HepG2 (cell line): ENCODE data around the gene P3H4. TPM values are rescaled to one million over a fixed set of nuclear protein-coding genes. Genes with fewer than 3 reads are reported as not detected.

Experiments used
- CC2D1A ChIP-seq: sonication (generic); formaldehyde crosslinking; IDR thresholded peaks from 2 replicates; pipeline ENCODE4 v1.8.1; 2023; ENCODE audit warnings: mild to moderate bottlenecking, missing genetic modification reagents
- CCDC6 ChIP-seq: sonication (generic); formaldehyde crosslinking; IDR thresholded peaks from 2 replicates; pipeline ENCODE4 v1.8.1; 2022; ENCODE audit warnings: mild to moderate bottlenecking, missing genetic modification reagents, moderate library complexity
- DPF2 ChIP-seq: sonication (generic); formaldehyde crosslinking; IDR thresholded peaks from 2 replicates; pipeline ENCODE4 v1.4.0; 2020; ENCODE audit warnings: mild to moderate bottlenecking, low read depth, missing genetic modification reagents, borderline replicate concordance
- FOSL2 ChIP-seq: sonication (generic); formaldehyde crosslinking; IDR thresholded peaks from 2 replicates; pipeline ENCODE4 v1.4.0; 2020; ENCODE audit warnings: missing genetic modification reagents
- GATA4 ChIP-seq: sonication (generic); IDR thresholded peaks from 2 replicates; pipeline ENCODE4 v1.6.1; 2016; ENCODE audit warnings: antibody characterized with exemption, low read depth, borderline replicate concordance
- HOXA5 ChIP-seq: sonication (generic); formaldehyde crosslinking; IDR thresholded peaks from 2 replicates; pipeline ENCODE4 v1.4.0; 2020; ENCODE audit warnings: missing genetic modification reagents
- IKZF4 ChIP-seq: sonication (generic); formaldehyde crosslinking; IDR thresholded peaks from 2 replicates; pipeline ENCODE4 v1.5.1; 2020; ENCODE audit warnings: borderline replicate concordance, mild to moderate bottlenecking, low read depth, missing genetic modification reagents; ENCODE audit errors: not compliant biosample characterization
- KAT7 ChIP-seq: IDR thresholded peaks from 2 replicates; pipeline ENCODE4 v1.6.1; 2018; ENCODE audit warnings: borderline replicate concordance, missing compliant biosample characterization
- KLF9 ChIP-seq: IDR thresholded peaks from 2 replicates; pipeline ENCODE4 v1.6.1; 2016; ENCODE audit warnings: low read depth
- MAFK ChIP-seq, 2 experiments: IDR thresholded peaks in 1 of 2; conservative IDR thresholded peaks in 1 of 2; 2 replicates each; pipeline ENCODE4 v1.6.1; 2011; ENCODE audit warnings: improper control_type of control experiment in 2 of 2, low read length in 2 of 2
- NR2F1 ChIP-seq, 2 experiments: fragments of 450-650 bp in 1 of 2; formaldehyde crosslinking in 1 of 2; IDR thresholded peaks; 2 replicates each; pipeline versions ENCODE4 v1.5.0 to v1.6.1; 2016 to 2020; ENCODE audit warnings: mild to moderate bottlenecking in 1 of 2, missing compliant biosample characterization in 1 of 2, missing genetic modification reagents in 1 of 2, moderate library complexity in 1 of 2
- PHB2 ChIP-seq: fragments of 450-650 bp; IDR thresholded peaks from 2 replicates; pipeline ENCODE4 v1.6.1; 2018; ENCODE audit not compliant: partially characterized antibody
- TAF15 ChIP-seq: fragments of 200-400 bp; formaldehyde crosslinking; IDR thresholded peaks from one replicate; pipeline ENCODE4 v1.6.1; 2018; ENCODE audit warnings: mild to moderate bottlenecking, low read depth, low read length; ENCODE audit not compliant: poor library complexity, severe bottlenecking
- ZNF232 ChIP-seq: sonication (generic); formaldehyde crosslinking; IDR thresholded peaks from 2 replicates; pipeline ENCODE4 v1.4.0; 2020; ENCODE audit warnings: missing genetic modification reagents, borderline replicate concordance
- ZNF30 ChIP-seq: sonication (generic); formaldehyde crosslinking; IDR thresholded peaks from 2 replicates; pipeline ENCODE4 v1.5.0; 2020; ENCODE audit warnings: mild to moderate bottlenecking, missing genetic modification reagents
- ZNF614 ChIP-seq: IDR thresholded peaks from 2 replicates; pipeline ENCODE4 v1.6.1; 2018; ENCODE audit warnings: missing biosample characterization, missing genetic modification reagents, inconsistent platforms, borderline replicate concordance
- ZNF790 ChIP-seq: sonication (generic); formaldehyde crosslinking; IDR thresholded peaks from 2 replicates; pipeline ENCODE4 v1.8.0; 2022; ENCODE audit warnings: missing genetic modification reagents, mild to moderate bottlenecking, borderline replicate concordance
- ZNF816 ChIP-seq: sonication (generic); formaldehyde crosslinking; IDR thresholded peaks from 2 replicates; pipeline ENCODE4 v1.8.0; 2022; ENCODE audit warnings: missing genetic modification reagents, mild to moderate bottlenecking, borderline replicate concordance
- polyA plus RNA-seq, 8 experiments: library from polyadenylated mRNA; depleted of rRNA in 3 of 8; stranded (reverse) in 7 of 8; unstranded in 1 of 8; fragments of >200 nt; fragmentation: Illumina TruSeq in 4 of 8; extraction: Trizol in 4 of 8; gene quantifications; 2 replicates each; pipeline versions ENCODE4 v1.2.1 to v1.2.3, GENCODE V29; 2011 to 2016; ENCODE audit warnings: low read depth in 4 of 8, missing spikeins in 1 of 8, mixed read lengths in 1 of 8; ENCODE audit not compliant: insufficient read depth in 1 of 8
- total RNA-seq, 5 experiments: library from RNA; depleted of rRNA; stranded (reverse); fragments of >200 nt; fragmentation: Illumina TruSeq; extraction: Trizol; gene quantifications; 2 replicates each; pipeline ENCODE4 v1.2.3, GENCODE V29; 2016; ENCODE audit warnings: low read depth in 1 of 5
- TF ChIP-seq, protein P1 (sequence below): sonication (generic); formaldehyde crosslinking; IDR thresholded peaks from 2 replicates; pipeline ENCODE4 v1.4.0; 2020; ENCODE audit warnings: mild to moderate bottlenecking, missing genetic modification reagents, borderline replicate concordance
- TF ChIP-seq, protein P2 (sequence below): sonication (generic); formaldehyde crosslinking; IDR thresholded peaks from 2 replicates; pipeline ENCODE4 v1.5.0; 2020; ENCODE audit warnings: missing genetic modification reagents
- TF ChIP-seq, protein P3 (sequence below): sonication (generic); formaldehyde crosslinking; IDR thresholded peaks from 2 replicates; pipeline ENCODE4 v1.9.0; 2021; ENCODE audit warnings: missing genetic modification reagents, mild to moderate bottlenecking, borderline replicate concordance
- TF ChIP-seq, protein P4 (sequence below): conservative IDR thresholded peaks from 2 replicates; pipeline ENCODE4 v1.6.1; 2018; ENCODE audit warnings: missing genetic modification reagents

P3H4 gene
- total and polyA plus RNA-seq, 2 of the 13 experiments (the other 11 are each of a cell fraction or from before 2014, with no cell fraction given) = 37.1 to 50.6 TPM

DNA sequence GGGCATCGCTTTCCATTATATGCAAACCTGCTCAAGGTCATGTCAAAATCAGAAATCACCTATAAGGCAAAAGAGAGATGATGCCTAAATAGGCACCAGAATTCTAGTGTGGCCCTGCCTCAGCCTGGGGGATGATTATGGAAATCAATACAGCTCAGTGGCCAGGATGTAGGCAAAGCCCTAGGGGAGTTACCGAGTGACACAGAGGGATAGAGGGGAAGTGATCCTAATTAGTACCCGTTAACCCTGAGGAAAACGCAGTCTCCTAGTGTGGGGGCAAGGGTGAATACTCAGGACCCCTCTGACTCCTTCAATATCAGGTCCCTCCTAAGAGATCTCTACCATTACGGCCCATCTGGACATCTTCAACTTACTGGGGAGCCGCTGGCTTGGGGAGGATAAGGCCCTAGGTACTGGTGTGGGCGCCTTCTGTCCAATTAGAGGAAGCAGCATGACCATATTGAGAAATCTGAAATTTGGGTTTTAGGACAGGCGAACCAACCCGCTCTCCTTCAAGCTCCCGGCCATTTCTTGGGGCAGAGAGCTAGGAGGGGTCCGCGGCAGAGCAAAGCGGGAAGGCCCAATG is 23.6 kb upstream of the P3H4 start (continued):
- TF ChIP-seq TAF15 (no peak), IKZF4 (CRISPR knock-in tag) (no peak), ZNF790 (CRISPR knock-in tag) (peak; percentile 58; the same call in 1 of the 2 replicates), FOSL2 (CRISPR knock-in tag) (0 out of 2 replicates have a peak, but pooled peaks have one; percentile 2), ZNF614 (CRISPR knock-in tag) (no peak), NR2F1 (CRISPR knock-in tag; IDR thresholded peaks at IDR 0.05) (no peak), CCDC6 (CRISPR knock-in tag) (no peak), CC2D1A (CRISPR knock-in tag) (no peak), ZNF232 (CRISPR knock-in tag) (0 out of 2 replicates have a peak, but pooled peaks have one; percentile 27), PHB2 (no peak), ZNF816 (no peak), KLF9 (CRISPR knock-in tag) (no peak), GATA4 (no peak), KAT7 (CRISPR knock-in tag) (0 out of 2 replicates have a peak, but pooled peaks have one; percentile 9), DPF2 (CRISPR knock-in tag) (no peak), HOXA5 (no peak), ZNF30 (CRISPR knock-in tag) (no peak), MAFK (conservative IDR thresholded peaks at IDR 0.05 in 1 of 2, IDR thresholded peaks at IDR 0.05 in 1 of 2; ENCODE audit: low read length in 2 of 2) (no peak)
- TF ChIP-seq, protein P1, sequence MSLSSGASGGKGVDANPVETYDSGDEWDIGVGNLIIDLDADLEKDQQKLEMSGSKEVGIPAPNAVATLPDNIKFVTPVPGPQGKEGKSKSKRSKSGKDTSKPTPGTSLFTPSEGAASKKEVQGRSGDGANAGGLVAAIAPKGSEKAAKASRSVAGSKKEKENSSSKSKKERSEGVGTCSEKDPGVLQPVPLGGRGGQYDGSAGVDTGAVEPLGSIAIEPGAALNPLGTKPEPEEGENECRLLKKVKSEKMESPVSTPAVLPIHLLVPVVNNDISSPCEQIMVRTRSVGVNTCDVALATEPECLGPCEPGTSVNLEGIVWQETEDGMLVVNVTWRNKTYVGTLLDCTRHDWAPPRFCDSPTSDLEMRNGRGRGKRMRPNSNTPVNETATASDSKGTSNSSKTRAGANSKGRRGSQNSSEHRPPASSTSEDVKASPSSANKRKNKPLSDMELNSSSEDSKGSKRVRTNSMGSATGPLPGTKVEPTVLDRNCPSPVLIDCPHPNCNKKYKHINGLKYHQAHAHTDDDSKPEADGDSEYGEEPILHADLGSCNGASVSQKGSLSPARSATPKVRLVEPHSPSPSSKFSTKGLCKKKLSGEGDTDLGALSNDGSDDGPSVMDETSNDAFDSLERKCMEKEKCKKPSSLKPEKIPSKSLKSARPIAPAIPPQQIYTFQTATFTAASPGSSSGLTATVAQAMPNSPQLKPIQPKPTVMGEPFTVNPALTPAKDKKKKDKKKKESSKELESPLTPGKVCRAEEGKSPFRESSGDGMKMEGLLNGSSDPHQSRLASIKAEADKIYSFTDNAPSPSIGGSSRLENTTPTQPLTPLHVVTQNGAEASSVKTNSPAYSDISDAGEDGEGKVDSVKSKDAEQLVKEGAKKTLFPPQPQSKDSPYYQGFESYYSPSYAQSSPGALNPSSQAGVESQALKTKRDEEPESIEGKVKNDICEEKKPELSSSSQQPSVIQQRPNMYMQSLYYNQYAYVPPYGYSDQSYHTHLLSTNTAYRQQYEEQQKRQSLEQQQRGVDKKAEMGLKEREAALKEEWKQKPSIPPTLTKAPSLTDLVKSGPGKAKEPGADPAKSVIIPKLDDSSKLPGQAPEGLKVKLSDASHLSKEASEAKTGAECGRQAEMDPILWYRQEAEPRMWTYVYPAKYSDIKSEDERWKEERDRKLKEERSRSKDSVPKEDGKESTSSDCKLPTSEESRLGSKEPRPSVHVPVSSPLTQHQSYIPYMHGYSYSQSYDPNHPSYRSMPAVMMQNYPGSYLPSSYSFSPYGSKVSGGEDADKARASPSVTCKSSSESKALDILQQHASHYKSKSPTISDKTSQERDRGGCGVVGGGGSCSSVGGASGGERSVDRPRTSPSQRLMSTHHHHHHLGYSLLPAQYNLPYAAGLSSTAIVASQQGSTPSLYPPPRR = 0 out of 2 replicates have a peak, but pooled peaks have one; percentile 6
- TF ChIP-seq, protein P2, sequence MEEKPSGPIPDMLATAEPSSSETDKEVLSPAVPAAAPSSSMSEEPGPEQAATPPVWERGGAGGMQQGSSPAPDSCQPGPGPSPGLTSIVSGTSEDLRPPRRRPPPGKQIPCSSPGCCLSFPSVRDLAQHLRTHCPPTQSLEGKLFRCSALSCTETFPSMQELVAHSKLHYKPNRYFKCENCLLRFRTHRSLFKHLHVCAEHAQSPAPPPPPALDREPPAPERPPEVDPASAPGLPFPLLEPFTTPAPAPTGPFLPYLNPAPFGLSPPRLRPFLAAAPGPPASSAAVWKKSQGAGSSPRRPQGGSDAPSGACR (CRISPR knock-in tag) = no peak
- TF ChIP-seq, protein P3, sequence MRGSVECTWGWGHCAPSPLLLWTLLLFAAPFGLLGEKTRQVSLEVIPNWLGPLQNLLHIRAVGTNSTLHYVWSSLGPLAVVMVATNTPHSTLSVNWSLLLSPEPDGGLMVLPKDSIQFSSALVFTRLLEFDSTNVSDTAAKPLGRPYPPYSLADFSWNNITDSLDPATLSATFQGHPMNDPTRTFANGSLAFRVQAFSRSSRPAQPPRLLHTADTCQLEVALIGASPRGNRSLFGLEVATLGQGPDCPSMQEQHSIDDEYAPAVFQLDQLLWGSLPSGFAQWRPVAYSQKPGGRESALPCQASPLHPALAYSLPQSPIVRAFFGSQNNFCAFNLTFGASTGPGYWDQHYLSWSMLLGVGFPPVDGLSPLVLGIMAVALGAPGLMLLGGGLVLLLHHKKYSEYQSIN (CRISPR knock-in tag) = no peak
- TF ChIP-seq, protein P4, sequence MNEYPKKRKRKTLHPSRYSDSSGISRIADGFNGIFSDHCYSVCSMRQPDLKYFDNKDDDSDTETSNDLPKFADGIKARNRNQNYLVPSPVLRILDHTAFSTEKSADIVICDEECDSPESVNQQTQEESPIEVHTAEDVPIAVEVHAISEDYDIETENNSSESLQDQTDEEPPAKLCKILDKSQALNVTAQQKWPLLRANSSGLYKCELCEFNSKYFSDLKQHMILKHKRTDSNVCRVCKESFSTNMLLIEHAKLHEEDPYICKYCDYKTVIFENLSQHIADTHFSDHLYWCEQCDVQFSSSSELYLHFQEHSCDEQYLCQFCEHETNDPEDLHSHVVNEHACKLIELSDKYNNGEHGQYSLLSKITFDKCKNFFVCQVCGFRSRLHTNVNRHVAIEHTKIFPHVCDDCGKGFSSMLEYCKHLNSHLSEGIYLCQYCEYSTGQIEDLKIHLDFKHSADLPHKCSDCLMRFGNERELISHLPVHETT (CRISPR knock-in tag) = no peak
